Measurements from ENCODE around the gene ABCC3.

The ABCC3 gene

GRCh38 chr17:50634224-50634914, at the start of gene ABCC3:
TSS of gene ABCC3 (plus strand) at chr17:50634881. CDS start at chr17:50634937, 56 bp downstream.
- no peak for DNase-seq (ENCODE audit: low spot score)

GRCh38 chr17:50585346-50585745, 49.3 kb upstream of the ABCC3 start:
- no peak for DNase-seq (ENCODE audit: low spot score)

DNA sequence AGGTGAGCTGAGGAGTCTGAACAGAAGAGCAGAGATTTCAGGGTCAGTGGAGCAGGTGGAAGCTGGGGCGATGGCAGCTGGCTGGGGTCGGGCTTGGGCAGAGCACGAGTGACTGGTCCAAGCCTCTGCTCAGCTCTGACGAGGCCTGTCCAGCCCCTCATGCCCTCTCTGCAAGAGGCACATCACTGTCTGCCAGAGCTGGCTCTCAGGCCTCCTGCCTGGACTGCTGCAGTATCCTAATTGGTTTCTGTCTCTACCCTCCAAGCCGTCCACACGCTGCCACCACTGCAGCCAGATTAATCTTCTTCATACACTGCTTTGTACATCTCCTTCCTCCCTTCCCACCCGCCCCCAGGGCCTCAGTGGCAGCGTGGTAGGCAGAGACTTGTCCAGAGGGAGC, 48.8 kb upstream of the ABCC3 start:
- no peak for DNase-seq (ENCODE audit: low spot score)

DNA sequence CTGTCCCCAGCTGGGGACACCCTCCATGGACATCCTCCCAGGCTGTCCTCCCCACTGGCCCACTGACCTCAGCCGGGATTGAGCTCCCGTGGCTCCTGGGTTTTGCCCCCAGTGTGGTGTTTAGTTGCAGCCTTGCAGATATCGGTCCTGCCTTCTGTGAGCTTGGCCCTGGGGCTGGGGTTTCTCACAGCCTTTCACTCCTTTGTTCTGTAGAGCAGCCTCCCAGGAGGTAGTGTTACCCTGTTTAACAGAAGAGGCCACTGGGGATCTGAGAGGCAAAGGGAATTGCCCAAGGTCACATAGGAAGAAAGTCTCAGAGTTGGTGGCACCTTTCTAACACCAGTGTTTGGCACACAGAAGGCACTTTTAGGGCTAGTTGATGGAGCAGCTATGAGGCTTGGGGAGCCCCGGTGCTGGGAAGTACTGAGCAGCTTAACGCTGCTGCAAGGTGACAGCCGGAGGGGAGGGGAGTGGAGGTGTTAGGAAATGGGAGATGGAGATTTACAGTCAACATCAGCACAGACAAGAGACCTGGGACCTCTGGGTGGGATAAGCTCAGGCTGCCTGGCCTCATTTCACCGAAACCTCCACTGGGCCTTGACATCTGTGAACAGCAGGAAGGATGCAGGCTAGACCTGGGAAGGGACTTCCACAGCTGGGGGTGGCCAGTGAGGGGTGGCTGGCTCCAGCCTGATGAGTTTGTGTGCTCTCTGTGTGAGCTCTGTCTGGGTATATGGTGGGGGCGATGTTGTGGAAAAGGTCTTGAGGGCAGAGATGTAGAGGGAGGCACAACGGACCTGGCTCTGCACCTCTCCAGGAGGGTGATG, 48.0 kb upstream of the ABCC3 start:
- DNase-seq (ENCODE audit: low spot score), result no peak

GRCh38 chr17:50587571-50587970, 47.1 kb upstream of the ABCC3 start:
- no peak for DNase-seq (ENCODE audit: low spot score)

DNA sequence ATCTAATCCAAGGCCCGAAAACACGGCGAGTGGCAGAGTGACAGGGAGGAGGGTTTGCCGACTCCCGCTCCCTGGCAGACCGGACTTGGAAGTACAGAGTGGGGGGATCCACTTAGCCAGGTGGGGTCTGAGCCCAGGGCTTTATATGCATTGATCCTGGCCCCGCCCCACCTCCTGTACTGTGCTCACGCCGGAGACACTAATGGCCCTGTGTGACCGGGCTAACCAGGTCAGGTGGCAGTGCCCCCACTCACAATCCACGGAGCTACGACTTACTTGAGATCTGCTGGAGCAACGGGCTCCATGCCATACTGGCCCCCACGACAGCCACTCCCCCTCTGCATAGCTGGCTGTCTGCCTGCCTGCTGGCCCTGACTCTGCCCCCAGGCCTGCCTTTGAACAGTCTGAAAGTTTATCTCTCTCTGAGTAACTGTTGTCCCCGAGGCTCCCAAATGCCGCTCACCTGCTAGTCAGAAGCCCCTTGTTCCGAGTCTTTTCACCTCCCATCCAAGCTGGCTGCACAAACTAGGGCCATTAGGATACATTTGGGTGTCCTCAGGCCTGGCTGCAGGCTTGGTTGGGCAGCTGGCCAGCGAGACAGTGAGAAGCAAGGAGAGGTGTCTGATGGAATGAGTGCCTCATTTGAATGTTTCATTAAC, 46.2 kb upstream of the ABCC3 start:
- no peak for DNase-seq (ENCODE audit: low spot score)

DNA sequence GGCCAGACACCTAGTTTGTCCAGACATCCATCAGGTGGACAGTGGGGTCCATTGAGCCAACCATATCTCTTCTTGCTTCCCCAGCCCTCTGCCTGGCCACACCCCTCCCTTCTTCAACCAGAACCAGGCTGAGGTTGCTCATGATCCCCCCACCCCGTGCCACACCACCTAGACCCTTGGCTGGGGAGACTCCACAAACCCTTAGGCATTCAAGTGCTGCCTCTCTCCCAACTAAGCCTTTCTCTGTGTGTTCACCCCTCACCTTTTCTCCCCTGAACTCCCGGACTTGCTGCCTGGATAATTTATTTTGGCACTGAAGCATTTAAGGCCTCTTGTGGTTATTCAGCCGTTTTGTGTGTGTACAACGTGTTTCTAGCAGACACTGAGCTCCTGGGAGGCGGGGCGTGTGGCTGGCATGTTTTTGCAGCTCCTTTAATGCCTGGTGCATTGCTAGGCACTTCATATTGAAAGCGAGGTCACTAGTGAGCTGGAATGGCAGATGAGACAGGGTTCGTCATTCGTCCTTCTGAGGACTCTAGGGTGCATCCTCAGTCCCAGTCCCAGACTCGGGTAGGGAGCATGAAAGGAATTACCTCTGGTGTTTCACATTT, 45.5 kb upstream of the ABCC3 start:
- no peak for DNase-seq (ENCODE audit: low spot score)

DNA sequence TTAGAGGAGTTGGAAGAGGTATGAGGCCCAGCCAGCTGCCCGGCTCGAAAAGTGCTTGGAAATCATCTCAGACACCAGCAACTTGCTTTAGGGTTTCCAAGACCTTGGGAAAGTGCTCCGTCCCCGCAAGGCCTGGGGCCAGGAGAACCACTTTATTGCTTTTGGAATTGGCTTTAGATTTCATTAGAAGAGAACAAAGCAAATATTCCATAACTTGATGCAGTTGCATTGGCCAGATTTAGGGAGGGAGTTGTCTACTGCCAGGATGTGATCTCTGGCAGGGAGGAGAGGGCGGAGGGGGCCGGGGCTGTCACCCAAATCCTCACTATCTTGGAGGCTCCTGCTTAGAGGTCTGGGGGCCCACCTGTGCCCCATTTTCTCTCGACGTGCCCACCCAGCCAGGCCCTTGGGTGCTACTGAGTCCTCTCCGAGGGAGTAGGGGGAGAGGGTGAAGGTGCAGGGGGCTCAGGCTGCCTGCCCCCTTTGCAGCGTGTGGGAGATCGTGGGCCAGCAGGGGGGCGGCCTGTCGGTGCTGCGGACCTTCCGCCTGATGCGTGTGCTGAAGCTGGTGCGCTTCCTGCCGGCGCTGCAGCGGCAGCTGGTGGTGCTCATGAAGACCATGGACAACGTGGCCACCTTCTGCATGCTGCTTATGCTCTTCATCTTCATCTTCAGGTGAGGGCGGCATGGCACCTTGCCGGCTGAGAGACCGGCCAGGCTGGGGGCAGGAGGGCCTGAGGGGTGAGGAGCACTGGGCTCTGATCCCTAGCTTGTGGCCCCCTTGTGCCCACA, 43.5 kb upstream of the ABCC3 start:
- no peak for DNase-seq (ENCODE audit: low spot score)

- DNase-seq (ENCODE audit: low spot score), result no peak
Observed at GRCh38 chr17:50593321-50593720, 41.4 kb upstream of the ABCC3 start.

DNA sequence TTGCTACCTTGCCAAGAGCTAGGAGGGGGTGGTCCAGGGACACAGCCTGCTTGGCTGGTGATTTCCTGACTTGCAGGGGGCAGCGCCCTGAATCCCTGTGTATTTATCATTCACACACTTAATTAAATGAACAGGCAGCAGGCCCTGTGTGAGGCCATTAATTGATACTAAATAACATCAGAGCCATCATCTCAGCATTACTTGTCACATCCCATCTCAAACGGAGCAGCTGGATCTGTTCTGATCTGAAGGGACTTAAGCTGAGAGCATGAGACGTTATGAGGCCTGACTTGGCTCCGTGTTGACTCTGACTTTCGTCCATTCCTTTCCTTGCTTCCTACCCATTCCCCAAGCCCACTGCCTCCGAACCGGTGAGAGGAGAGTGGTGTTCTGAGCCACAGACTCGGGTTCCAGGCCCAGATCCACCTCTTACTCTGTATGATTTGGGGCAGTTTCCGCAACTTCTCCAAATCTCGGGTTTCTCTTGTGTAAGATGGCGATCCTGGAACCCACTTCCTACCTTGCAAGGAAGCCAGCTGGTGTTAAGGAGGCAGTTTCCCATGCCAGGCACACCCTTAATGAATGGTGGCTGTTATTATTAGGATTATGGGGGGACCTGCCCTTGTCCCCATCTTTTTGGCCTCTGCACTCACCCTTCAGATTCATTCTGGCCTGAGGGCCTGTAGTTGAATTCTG, 40.4 kb upstream of the ABCC3 start:
- DNase-seq (ENCODE audit: low spot score), result no peak

- no peak for DNase-seq (ENCODE audit: low spot score)
Observed at GRCh38 chr17:50594892-50595291, 39.8 kb upstream of the ABCC3 start.

DNA sequence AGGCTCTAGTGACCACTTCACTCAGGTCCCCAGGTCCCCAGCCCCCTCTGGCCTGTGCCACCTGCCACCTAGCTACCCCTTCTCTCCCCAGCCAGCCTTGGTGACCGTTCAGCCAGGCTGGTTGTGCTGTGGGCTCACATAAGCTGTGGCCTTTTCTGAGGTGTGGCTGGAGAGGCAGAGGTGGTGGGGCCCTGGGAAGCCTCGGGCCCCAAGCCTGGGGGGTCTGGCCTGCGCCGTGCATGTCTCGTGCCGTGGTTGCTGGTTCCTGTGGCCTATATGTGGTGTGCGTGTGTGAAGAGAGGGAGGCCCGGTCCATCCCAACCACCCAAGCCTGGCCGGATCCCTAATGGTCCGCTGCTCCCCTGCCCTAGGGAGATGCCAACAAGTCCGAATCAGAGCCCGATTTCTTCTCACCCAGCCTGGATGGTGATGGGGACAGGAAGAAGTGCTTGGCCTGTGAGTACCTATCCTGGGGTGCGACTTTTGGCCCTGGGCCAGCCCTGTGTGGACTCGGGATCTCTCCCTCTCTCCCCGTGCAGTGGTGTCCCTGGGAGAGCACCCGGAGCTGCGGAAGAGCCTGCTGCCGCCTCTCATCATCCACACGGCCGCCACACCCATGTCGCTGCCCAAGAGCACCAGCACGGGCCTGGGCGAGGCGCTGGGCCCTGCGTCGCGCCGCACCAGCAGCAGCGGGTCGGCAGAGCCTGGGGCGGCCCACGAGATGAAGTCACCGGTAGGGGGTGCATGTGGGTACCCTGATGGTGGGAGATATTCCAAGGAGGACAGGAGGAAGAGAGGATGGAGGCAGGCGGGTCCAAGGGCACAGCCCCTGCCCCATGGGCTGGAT, 38.3 kb upstream of the ABCC3 start:
- no peak for DNase-seq (ENCODE audit: low spot score)

GRCh38 chr17:50598487-50598886, 36.2 kb upstream of the ABCC3 start:
- DNase-seq (ENCODE audit: low spot score), result no peak

DNA sequence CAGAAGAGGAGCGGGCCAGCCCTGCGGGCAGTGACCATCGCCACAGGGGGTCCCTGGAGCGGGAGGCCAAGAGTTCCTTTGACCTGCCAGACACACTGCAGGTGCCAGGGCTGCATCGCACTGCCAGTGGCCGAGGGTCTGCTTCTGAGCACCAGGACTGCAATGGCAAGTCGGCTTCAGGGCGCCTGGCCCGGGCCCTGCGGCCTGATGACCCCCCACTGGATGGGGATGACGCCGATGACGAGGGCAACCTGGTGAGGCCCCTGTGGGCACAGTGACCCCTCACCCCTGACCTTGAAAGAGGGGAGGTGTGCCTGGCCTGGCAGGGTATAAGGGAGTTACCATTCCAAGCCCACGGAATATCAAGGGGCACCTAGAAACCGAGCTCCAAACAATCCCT, 35.1 kb upstream of the ABCC3 start:
- DNase-seq (ENCODE audit: low spot score), result no peak

DNA sequence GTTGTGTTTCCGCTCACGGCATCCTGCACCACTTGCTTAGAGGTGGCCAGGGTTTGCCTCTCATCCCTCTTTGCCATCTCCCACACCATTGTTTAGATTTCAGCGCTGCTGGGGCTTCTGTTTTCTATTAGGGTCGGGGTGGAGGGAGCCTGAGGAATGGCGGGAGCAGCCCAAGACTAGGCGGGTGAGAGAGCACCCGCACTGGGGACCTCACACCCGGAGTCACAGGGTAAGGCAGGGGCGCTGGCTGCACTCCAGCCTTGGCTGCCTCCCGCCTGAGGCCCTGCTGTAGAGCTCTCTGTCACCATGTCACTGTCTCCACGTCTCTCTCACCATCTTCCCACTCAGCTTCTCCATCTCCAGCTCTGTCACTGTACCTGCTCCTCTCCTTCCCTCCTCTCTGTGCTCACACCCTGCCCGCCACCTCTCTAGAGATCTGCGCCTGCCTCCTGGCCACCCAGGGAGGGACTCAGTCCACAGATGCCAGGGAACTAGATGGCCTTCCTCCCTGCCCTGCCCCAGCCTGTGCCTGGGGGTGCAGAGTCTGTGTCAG, 32.8 kb upstream of the ABCC3 start:
- no peak for DNase-seq (ENCODE audit: low spot score)

DNA sequence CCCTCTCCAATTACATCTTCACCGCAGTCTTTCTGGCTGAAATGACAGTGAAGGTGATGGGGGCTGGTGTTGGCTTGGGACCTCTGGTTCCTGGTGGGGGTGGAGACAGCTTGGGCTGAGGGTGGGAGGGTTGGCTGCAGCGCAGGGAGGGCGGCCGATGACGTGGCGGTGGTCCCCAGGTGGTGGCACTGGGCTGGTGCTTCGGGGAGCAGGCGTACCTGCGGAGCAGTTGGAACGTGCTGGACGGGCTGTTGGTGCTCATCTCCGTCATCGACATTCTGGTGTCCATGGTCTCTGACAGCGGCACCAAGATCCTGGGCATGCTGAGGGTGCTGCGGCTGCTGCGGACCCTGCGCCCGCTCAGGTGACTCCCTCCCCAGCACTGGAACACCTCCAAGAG, 31.8 kb upstream of the ABCC3 start:
- no peak for DNase-seq (ENCODE audit: low spot score)

DNA sequence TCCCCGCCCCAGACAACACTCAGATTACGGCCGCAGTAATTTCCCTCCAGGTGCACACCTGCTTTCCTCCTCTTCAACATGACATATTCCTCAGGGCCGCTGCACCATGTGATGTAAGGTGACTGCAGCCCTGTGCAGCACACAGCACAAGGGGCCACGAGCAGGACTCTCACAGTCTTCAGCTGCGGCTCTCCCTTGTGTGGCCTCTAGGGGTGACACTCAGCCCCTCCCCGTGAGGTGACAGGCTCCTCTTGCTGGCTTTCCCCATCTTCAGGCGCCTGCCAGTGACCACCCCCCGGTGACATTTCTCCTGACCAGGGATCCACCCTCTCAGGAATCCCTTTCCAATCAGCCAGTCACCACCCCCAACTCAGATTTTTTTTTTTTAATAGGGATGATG, 31.3 kb upstream of the ABCC3 start:
- no peak for DNase-seq (ENCODE audit: low spot score)

DNA sequence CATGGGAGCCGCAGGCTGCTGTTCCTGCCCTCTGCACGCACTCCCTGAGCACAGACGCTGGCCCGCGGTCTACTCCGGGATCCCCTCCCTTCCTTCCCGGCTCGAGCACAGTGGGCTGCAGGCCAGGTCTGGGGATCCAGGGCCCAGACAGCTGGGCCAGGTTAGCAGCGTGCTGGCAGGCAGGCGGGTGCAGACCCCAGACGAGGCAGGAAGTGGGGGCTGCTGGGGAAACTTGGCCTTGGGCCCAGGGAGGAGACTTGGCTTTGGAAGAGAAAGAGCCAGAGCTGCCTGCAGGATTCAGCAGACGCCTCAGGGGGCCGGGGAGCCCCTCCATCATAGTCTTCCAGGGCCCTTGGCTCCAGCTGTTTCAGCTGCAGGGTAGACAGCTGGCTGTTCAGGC, 30.2 kb upstream of the ABCC3 start:
- DNase-seq (ENCODE audit: low spot score), result no peak

- DNase-seq (ENCODE audit: low spot score), result no peak
Observed at GRCh38 chr17:50605429-50605828, 29.3 kb upstream of the ABCC3 start.
